ENCODE measurements around the gene LINC01488.

LINC01488 gene

GRCh38 chr11:69463181-69463994 lies 18.1 kb upstream of the LINC01488 start:
- no peak for DNase-seq (ENCODE audit: low read depth in 2 of 3, low spot score in 1 of 3)

GRCh38 chr11:69463995-69464960 lies 17.2 kb upstream of the LINC01488 start:
- DNase-seq (ENCODE audit: low read depth in 2 of 3, low spot score in 1 of 3): no peak

GRCh38 chr11:69465236-69466000 lies 16.0 kb upstream of the LINC01488 start:
- DNase-seq (ENCODE audit: low read depth in 2 of 3, low spot score in 1 of 3): no peak

GRCh38 chr11:69466039-69466438 lies 15.4 kb upstream of the LINC01488 start:
- no peak for DNase-seq (ENCODE audit: low read depth in 2 of 3, low spot score in 1 of 3)

GRCh38 chr11:69467196-69467595 lies 14.3 kb upstream of the LINC01488 start:
- DNase-seq (ENCODE audit: low read depth in 2 of 3, low spot score in 1 of 3): no peak

- no peak for DNase-seq (ENCODE audit: low read depth in 2 of 3, low spot score in 1 of 3)
Observed at GRCh38 chr11:69467646-69468045, 13.8 kb upstream of the LINC01488 start.

GRCh38 chr11:69468221-69468620 lies 13.2 kb upstream of the LINC01488 start:
- DNase-seq (ENCODE audit: low read depth in 2 of 3, low spot score in 1 of 3): no peak

GRCh38 chr11:69468911-69469885 lies 12.3 kb upstream of the LINC01488 start:
- no peak for DNase-seq (ENCODE audit: low read depth in 2 of 3, low spot score in 1 of 3)

GRCh38 chr11:69470301-69470700 lies 11.2 kb upstream of the LINC01488 start:
- DNase-seq (ENCODE audit: low read depth in 2 of 3, low spot score in 1 of 3): no peak

GRCh38 chr11:69470793-69471728 lies 10.4 kb upstream of the LINC01488 start:
- DNase-seq (ENCODE audit: low read depth in 2 of 3, low spot score in 1 of 3): no peak

GRCh38 chr11:69471729-69472540 lies 9.5 kb upstream of the LINC01488 start:
- no peak for DNase-seq (ENCODE audit: low read depth in 2 of 3, low spot score in 1 of 3)

GRCh38 chr11:69472541-69473275 lies 8.8 kb upstream of the LINC01488 start:
- DNase-seq (ENCODE audit: low read depth in 2 of 3, low spot score in 1 of 3): no peak

- no peak for DNase-seq (ENCODE audit: low read depth in 2 of 3, low spot score in 1 of 3)
Observed at GRCh38 chr11:69473276-69473845, 8.1 kb upstream of the LINC01488 start.

- no peak for DNase-seq (ENCODE audit: low read depth in 2 of 3, low spot score in 1 of 3)
Observed at GRCh38 chr11:69474736-69475135, 6.7 kb upstream of the LINC01488 start.

- no peak for DNase-seq (ENCODE audit: low read depth in 2 of 3, low spot score in 1 of 3)
Observed at GRCh38 chr11:69475141-69475865, 6.2 kb upstream of the LINC01488 start.

- no peak for DNase-seq (ENCODE audit: low read depth in 2 of 3, low spot score in 1 of 3)
Observed at GRCh38 chr11:69475866-69476471, 5.5 kb upstream of the LINC01488 start.

Data from stimulated activated CD4-positive, alpha-beta T cell treated with anti-CD3 and anti-CD28 coated beads, Interleukin-12 subunit alpha, Interleukin-12 subunit beta, amount 100 ng/mL, for 48 hours (primary cell).